HG03103 (cell line): ENCODE data around the gene SLC38A11.
"Not testable (repeated sequence)": the region's sequence is repeated elsewhere in the genome, so short reads cannot be mapped to it uniquely, and the experiment has no call there.

Experiments
- ATAC-seq: cut with Tn5 transposase; IDR thresholded peaks from one replicate; pipeline ENCODE4 v1.9.1; 2021; ENCODE audit warnings: low read depth; ENCODE audit not compliant: unreplicated experiment

Gene SLC38A11, protein sequence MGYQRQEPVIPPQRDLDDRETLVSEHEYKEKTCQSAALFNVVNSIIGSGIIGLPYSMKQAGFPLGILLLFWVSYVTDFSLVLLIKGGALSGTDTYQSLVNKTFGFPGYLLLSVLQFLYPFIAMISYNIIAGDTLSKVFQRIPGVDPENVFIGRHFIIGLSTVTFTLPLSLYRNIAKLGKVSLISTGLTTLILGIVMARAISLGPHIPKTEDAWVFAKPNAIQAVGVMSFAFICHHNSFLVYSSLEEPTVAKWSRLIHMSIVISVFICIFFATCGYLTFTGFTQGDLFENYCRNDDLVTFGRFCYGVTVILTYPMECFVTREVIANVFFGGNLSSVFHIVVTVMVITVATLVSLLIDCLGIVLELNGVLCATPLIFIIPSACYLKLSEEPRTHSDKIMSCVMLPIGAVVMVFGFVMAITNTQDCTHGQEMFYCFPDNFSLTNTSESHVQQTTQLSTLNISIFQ

DNA sequence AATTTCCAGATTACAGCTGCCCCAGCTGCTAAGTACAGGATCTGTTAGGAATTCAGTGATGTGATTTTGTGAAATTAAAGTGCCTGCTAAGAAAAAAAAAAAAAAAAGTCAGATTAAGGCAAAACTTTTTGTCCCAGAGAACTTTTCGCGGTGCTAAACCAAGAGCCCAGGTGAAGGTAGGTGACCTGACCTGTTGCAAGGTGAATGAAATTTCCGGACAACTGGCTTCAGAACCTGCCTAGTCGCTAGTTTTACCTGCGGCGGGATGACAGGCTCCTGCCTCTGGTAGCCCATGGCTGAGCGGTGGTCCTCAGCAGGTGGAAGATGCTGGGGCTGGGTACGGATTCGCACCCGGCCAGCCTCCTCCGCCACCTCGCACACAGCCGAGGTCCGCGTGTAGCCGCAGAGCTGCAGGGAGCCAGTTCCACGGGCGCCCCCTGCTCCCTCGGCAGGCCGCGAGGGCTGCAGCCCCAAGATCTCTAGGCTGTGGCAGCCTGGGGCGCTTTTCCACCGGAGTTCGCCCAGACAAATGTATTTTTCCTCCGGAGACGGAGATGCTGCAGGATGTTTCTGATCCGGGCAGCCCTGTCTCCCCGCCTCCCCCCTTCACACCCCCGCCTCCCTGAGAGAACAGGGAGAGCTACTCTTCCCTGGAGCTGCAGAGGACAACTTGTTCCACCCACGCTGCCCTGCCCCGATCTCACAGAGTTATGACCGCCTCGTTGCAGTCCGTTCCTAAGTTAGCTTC is at the start of gene SLC38A11:
SLC38A11 (minus strand) TSS at position 572 of the 748 bp plus-strand sequence; CDS start at position 294, 278 bp downstream.
- ATAC-seq: no peak

DNA sequence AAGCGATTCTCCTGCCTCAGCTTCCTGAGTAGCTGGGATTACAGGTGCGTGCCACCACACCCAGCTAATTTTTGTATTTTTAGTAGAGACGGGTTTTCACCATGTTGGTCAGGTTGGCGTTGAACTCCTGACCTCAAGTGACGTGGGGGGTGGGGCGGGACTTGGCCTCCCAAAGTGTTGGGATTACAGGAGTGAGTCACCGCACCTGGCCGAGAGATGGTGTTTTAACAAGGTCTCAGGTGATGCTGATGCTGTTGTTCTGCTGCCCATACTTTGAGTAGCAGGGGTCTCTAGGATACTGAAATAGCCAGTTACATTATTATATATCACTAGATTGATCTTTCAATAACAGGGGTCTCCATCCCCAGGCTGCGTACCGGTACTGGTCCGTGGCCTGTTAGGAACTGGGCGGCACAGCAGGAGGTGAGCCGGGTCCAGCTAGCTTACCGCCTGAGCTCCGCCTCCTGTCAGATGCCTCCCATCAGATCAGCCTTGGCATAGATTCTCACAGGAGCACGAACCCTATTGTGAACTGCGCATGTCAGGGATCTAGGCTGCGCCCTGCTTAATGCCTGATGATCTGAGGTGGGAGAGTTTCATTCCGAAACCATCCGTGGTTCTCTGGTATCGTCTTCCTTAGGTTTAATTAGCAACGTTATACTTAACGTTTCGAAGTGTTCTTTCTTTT is 48.3 kb upstream of the SLC38A11 start:
- no peak for ATAC-seq

DNA sequence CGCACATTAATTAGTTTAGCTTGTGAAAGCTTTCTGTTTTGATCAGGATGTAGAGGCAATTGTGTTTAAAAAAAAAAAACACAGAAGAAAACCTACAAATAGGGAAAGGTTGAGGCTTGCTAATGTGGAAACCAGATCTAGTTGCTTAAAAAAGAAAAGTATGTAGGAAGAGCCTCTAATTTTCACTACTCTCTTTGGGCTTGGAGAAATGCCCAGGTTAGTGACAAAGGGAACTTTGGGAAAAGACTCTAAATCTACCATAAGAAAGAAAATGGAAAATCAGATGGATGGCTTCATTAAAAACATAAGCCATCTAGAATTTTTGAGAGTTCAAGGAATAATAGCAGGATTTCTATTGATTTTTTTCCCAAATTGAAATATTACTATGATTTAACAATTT is 47.3 kb upstream of the SLC38A11 start:
- ATAC-seq: no peak

DNA sequence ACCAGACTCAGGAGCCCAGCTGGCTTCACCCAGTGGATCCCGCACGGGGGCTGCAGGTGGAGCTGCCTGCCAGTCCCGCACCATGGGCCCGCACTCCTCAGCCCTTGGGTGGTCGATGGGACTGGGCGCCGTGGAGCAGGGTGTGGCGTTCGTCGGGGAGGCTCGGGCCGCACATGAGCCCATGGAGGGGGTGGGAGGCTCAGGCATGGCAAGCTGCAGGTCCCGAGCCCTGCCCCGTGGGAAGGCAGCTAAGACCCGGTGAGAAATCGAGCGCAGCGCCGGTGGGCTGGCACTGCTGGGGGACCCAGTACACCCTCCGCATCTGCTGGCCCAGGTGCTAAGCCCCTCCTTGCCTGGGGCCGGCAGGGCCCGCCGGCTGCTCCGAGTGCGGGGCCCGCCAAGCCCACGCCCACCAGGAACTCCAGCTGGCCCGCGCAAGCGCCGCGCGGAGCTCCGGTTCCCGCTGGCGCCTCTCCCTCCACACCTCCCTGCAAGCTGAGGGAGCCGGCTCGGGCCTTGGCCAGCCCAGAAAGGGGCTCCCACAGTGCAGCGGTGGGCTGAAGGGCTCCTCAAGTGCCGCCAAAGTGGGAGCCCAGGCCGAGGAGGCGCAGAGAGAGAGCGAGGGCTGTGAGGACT is 39.5 kb upstream of the SLC38A11 start:
- ATAC-seq: not testable (repeated sequence)

DNA sequence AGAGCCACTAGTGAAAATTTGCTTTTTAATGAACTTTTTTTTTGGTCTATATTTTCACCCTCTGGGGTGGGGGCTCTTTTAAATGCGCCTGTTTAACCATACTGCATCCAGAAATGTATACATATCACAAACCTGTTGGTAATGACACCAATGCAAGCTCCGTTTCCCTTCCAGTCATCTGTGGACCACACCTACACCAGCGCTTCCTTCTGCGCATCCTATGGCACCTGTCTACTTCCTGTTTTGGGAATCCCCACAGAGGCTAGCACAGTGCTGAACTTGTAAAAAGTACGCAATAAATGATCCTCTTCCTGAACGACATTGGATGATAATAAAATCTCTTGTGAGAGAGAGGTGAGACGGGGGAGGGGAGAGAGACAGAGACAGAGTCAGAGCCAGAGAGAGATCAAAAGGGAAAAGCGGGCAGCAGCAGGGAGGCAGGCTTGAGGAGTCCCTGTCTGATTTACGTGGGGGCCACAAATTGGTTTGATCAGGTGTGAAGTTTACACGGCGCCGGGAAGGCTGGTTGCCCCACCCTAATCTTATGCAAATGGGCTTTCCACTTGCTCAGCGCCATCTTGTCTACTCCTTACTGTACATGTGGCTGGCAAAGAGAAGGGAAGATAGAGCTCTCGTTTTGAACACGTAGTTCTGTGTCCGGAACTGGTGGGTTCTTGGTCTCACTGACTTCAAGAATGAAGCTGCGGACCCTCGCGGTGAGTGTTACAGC is 38.1 kb upstream of the SLC38A11 start:
- no peak for ATAC-seq

DNA sequence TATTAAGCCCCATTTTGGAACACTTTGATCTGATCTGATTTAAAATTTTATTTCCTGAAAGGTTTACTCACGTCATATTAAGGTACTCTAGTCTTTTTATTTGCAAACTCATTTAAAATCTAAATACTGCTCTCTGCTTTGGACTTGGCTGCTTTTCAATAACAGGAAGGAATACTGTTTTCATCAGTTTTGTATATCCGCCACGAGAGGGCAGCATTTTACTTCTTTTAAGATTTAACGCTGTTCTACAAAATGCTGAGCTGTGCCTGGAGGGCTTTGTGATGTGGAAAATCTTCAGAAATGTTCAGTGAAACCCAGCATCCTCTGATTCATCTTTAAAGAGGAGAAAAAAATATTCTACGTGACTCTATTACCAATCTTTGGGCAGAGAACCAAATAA is 37.5 kb upstream of the SLC38A11 start:
- ATAC-seq: peak; percentile 45

DNA sequence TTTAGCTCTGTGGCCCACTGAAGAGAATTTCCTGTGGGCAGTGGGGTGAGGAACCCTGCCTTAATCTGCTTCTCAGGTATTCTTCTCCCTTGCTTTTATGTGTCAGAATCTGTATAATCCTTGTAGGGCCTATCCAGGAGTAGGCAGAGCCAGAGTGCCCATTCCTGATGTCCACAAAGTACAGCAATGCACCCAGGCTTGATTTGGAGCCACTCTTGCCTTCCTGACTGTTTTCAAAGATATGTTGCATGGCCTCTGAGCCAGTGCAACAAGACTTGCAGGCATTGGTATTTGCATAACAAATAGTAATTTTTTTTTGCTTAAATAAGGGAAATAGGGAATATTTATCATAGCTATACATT is 36.7 kb upstream of the SLC38A11 start:
- not testable (repeated sequence) for ATAC-seq

DNA sequence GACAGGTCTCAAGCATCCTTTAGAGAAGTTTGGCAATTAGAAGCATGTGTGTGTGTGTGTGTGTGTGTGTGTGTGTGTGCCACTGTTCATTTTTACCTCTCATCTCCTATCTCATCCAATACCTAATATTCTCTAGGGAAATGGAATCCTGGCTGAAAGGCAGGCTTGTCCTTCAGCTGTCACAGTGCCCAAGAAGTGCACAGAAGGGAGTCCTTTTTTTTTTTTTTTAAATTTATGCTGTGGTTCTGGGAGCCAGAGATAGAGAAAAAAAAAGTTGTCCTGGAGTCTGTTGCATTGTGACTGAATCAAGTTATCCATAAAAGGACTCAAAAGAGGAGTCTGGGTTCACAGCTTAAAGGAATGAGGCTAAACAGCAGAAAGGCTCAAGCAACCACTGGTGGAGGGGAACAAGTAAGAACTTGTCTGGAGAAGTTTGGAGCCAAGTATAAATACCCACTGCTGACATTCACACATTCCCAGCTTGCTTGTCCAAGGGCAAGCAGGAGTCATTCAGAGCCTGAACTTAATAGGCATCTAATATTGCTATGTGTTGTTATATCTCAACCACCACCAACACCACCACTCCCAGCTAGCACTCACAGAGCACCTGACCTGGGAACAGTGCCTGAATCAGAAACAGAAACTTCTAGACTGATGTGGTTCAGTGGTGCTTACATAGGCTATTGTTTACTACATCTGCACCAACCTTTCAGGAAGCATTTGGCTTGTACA is 36.2 kb upstream of the SLC38A11 start:
- ATAC-seq: peak; percentile 80

DNA sequence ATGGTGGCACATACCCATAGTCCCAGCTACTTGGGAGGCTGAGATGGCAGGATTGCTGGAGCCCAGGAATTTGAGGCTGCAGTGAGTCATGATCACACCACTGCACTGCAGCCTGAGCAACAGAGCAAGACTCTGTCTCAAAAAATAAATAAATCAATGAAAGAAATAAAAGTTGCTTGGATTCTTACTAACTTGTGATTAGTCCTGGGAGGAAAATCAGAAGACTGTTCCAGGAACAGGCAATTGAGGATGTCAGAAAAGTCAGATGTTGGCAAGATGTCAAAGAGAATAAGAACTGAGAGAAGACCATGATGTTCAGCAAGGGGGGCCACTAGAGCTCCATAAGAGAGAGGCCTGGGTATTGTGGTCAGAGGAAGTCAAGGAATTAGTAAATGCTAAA is 35.6 kb upstream of the SLC38A11 start:
- ATAC-seq: not testable (repeated sequence)

DNA sequence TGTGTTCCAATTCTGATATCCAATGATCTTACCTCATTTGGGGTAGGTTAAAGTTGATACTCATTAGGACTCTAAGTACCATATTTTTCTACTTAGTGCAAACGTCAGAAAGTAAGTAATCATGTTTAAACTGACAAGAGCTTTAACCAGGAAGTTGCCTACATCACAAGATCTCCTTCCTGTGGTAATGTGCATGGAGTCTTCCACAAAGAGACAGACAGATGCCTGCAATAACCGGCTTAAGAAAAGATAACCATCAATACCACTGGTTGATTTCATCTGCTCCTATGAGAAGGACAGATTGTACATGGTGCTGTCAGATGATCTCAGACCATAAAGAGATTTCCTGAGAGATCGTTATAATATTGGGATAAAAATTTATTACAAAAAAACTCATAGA is 33.5 kb upstream of the SLC38A11 start:
- ATAC-seq: not testable (repeated sequence)

DNA sequence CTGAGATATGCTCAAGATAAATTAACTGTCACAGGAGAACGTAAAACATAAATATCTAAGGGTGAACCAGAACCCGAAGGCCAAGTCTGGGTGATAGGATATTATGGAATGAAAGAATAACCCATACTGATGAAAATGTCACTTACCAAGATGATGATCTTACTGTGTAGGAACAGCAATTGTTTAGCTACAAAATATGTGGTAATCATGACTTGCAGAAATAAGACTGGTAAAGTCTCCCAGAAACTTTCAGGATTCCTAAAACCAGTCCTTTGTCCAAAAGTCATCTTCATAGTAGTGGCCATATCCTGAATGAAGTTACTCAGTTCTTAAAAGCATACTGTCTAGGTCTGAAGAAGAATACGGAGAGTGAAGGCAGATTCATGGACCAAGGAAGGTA is 30.7 kb upstream of the SLC38A11 start:
- ATAC-seq: not testable (repeated sequence)

DNA sequence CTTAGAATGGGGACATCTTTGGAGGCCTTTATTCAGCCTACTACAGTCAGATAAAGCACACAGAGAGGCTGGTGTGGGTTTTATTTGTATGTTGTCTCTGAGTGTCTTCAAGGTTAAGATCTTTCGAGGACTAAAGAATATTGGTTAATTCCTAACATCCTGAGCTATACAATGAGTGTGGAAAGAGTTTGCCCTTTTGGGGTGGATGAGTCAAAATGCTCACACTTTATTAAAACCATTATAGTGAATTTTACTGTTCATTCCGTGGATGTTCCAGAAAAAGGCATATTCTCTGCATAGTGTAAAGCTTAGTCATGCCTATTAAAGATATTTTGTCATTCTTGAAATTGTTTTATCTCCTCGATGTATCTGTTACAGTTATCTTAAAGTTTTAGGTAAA is 29.1 kb upstream of the SLC38A11 start:
- no peak for ATAC-seq

DNA sequence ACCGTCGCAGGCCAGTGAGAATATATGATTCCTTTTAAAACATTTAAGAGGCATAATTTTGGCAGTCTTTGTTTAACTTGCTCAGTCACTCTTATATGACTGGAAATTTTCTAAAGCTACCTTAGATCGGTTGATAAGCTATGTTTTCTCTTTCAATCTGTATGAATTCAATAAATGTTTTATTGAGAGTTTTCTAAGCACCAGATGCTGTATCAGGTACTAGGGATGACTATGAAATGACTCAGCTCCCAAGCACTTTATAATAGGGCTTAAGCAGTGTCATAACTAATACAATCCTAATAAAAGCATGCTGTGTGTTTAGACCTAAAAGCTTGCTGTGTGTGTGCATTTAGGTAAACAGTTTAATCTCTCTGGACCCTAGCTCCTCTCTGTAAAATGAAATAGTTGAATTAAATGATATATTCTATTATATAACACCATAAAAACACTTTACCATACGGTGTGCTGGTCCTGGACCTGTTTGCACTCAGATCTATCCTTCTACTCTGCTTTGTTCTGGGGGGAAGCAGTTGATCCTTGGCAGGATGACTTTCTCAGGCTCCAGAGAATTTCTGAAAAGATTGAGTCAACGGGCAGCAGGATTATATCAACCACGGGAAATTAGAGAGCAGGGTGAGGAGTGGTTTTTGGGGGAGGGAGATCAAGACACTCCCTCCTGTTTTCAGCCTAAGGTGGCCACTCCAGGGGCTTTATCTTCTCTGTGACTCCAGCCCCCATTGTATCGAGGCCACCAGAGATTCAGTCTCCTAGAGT is 26.1 kb upstream of the SLC38A11 start:
- no peak for ATAC-seq

DNA sequence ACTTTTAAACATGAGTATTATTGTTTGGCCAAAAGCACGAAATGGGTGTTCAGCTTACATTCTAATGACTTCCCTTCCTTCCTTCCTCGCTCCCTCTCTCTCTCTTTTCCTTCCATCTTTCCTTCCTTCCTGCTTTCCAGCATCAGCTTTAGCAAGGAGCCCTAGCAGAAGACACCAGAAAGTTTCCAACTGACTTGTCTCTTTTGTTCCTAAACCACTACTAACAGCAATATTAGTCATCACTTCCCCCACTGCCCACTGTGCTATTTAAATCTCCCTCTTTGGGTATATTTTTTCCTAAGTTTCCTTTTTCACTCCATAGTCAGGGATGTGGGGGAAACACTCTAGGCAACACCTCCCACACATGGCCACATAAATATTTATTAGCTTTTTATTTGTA is 25.4 kb upstream of the SLC38A11 start:
- not testable (repeated sequence) for ATAC-seq

DNA sequence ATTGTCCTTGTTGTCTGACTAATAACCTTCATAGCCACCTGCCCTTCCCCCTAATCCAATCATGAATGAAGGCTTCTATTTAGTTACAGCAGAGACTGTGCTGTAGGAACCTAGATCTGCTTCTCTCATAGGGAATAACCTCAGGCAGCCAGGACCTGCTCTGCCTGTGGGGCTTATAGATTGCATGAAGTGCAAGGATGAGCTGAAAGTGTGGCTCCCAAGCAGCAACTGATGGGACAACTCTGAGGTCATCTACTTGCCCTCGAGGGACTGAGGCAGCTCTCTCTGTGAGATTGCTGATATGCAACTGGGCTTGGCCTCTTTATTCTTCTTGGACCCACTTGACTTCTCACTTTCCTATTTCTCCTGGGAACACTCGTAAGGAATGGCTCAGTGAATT is 23.8 kb upstream of the SLC38A11 start:
- ATAC-seq: no peak

DNA sequence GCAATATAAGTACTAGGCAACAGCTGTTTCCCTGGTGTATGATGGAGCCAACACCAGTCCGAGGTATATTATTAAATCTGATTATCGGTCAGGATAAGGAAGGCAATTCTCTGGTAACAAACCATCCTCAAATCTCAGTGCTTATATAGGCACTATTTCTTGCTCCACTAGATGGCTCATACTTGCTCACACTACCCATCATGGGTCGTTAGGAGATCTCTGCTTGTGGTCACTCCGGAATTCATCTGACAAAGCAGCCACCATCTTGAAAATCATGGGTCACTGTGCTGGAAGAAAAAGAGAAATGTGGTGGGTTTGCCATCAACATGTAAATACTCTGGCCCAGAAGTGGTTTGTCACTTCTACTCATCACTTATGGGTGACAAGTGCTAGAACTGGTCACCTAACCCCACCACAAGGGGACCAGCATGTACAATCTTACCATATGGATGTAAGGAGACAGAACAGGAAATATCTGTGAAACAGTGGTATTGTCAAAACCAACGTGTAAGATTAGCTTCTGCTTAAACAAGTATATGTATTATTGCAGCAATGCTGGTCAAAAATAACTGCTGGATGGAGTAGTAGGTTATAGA is 21.6 kb upstream of the SLC38A11 start:
- ATAC-seq: not testable (repeated sequence)

DNA sequence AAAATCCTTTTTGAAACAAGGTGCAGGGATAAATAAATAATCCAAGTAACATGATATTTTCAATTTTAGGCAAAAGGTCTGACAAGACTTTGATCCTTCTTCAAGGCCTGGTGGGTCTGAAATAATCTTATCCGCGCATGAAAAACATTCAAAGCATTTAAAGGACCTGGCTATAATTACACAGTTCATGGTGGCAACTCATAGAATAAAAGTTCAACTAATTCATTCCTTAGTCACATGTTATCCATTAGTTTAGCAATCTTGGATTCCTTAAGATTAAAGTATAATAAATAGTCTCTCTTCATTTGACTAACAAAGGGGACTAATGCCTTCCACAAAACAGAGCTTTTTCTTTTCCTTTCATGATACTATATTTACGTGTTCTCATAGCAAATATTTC is 21.0 kb upstream of the SLC38A11 start:
- ATAC-seq: no peak

DNA sequence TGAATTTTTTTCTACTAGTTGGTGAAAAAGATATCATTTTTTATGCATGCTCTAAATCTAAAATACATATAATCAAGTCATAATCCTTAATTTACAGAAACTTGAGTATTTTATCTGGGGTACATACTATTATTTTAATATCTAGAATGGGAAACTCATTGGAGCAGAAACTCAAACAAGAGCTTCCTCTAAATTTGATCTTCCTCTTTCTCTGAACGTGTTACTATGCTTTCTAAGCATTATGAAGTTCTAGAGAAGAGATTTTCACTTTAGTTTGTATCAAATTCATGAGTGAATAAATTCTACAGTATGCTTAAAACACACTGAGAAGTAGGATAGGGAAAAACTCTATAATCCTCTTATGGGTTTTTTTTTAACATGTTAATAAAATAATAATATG is 20.6 kb upstream of the SLC38A11 start:
- no peak for ATAC-seq
